ENCODE results near the gene PARD3.

DNA sequence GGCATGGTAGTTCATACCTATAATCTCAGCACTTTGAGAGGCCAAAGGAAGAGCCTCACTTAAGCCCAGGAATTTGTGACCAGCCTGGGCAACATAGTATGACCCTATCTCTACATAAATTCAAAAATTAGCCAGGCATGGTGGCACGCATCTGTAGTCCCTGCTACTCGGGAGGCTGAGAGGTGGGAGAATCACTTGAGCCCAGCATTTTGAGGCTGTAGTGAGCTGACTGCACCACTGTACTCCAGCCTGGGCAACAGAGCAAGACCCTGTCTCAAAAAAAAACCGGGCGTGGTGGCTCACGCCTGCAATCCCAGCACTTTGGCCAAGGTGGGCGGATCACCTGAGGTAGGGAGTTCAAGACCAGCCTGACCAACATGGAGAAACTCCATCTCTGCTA, 19.8 kb downstream of the PARD3 start:
- no peak for TF ChIP-seq EZH2 (IDR thresholded peaks at IDR 0.05; ENCODE audit: borderline replicate concordance, low read depth, low read length, severe bottlenecking)
- no peak for TF ChIP-seq POLR2AphosphoS5 (IDR thresholded peaks at IDR 0.05; ENCODE audit: insufficient read depth, low read depth, low read length)
- no peak for TF ChIP-seq POLR2A (IDR thresholded peaks at IDR 0.05; ENCODE audit: low read depth, low read length)
- TF ChIP-seq, protein P1, sequence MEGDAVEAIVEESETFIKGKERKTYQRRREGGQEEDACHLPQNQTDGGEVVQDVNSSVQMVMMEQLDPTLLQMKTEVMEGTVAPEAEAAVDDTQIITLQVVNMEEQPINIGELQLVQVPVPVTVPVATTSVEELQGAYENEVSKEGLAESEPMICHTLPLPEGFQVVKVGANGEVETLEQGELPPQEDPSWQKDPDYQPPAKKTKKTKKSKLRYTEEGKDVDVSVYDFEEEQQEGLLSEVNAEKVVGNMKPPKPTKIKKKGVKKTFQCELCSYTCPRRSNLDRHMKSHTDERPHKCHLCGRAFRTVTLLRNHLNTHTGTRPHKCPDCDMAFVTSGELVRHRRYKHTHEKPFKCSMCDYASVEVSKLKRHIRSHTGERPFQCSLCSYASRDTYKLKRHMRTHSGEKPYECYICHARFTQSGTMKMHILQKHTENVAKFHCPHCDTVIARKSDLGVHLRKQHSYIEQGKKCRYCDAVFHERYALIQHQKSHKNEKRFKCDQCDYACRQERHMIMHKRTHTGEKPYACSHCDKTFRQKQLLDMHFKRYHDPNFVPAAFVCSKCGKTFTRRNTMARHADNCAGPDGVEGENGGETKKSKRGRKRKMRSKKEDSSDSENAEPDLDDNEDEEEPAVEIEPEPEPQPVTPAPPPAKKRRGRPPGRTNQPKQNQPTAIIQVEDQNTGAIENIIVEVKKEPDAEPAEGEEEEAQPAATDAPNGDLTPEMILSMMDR (IDR thresholded peaks at IDR 0.05; ENCODE audit: extremely low read depth in 1 of 2, insufficient read depth in 1 of 2, low read depth in 1 of 2, low read length in 2 of 2) = no peak
- TF ChIP-seq GATA2 (IDR thresholded peaks at IDR 0.05; ENCODE audit: insufficient read depth, insufficient read length, low read depth, low read length) = no peak
- TF ChIP-seq MYC (IDR thresholded peaks at IDR 0.05; ENCODE audit: low read depth, low read length) = no peak
- TF ChIP-seq, protein P2, sequence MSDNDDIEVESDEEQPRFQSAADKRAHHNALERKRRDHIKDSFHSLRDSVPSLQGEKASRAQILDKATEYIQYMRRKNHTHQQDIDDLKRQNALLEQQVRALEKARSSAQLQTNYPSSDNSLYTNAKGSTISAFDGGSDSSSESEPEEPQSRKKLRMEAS (IDR thresholded peaks at IDR 0.05; ENCODE audit: insufficient read depth, insufficient read length) = no peak
- no peak for TF ChIP-seq FOS (IDR thresholded peaks at IDR 0.05; ENCODE audit: borderline replicate concordance, insufficient read depth, low read length)
